ENCODE results near the gene MUC5AC.

The MUC5AC gene

DNA sequence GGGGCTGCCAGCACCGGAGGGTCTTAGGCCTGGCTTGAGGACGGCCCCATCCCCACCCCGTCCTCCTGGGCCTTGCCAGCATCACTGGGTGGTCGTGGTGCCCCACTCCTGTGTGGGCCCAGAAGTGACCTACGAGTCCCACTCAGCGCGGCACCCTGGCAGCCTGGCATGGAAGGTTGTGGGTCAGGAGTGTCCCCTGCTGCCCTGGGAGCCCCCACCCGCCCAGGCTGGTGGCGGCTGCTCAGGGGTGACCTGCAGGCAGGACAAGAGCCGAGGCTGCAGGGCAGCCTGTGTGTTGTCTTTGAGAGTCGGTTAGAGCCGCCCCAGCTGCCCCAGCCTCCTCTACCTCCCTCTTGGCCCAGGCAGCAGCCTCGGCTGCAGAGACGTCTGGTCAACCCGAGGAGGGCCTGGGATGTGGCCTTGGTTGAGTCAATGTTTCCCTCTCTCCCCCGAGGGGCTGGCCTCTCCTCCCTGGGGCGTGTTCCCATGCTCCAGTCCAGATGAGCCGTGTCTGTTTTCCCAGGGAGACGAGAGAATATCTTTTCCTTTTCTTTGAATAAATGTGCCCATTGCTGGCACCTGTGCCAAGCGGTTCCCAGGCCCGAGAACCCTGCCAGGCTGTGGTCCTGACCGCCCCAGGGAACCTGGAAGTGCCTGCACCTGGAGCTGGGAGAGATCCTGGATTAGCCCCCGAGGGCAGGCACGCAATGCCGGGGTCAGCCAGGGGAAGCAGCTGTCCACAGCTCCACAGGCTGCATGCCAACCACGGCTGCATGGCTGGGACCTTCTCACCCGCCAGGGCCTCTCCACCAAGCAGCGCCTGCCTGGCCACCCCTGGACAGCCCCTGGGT lies 35.7 kb upstream of the MUC5AC start:
- peak; percentile 1 for DNase-seq (ENCODE audit: low spot score)

DNA sequence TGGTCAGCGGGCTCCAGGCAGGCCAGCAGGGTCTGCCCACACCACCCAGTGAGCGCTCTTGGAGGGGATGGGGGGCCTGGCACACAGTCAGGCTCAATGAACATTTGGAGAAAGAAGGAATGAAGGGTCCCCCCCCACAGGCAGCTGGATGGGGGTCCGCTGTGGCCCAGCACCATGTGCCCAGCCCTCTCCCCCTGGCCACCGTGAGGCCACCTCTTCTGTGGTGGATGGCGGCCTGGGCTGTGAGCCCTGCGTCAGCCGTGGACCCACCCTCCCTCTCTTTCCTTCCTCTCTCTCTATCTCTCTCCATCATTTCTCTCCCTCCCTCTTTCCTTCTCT lies 35.1 kb upstream of the MUC5AC start:
- peak; percentile 1 for DNase-seq (ENCODE audit: low spot score)

DNA sequence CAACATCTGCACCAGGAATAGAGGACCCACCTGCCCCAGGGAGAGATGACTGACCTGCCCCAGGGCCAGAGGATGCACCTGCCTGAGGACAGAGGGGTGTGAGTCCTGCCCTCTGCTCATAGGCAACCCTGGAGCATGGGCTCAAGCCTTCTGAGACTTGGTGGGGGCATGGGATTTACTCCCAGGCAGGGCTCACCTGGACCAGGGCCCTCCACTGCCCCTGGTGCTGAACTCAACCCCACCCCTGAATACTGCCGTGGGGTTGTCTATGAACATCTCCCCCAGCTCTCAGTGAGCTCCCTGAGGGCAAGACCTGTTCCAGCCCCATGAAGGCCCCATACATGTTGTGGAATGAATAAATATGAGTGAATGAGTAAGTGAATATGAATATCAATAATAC lies 33.8 kb upstream of the MUC5AC start:
- DNase-seq (ENCODE audit: low spot score), result peak; percentile 2

DNA sequence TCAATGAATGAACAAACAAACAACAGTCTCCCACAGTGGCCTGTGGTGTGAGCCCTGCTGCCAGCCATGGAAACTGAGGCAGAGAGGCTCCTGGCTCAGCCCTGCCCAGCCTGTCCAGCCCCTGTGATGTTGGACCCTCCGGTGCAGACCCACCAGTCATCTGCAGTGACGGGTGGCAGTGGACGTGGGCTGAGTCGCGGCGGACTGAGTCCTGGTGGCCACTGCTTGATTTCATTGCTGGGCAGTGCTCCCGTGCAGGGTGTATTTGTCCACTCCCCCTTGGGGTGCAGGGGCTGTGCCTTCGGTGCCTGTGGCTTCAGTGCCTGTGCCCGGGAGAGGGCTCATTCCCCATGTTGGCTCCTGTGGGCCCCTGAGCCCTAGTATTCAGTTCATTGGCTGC lies 31.9 kb upstream of the MUC5AC start:
- DNase-seq (ENCODE audit: low spot score), result no peak

DNA sequence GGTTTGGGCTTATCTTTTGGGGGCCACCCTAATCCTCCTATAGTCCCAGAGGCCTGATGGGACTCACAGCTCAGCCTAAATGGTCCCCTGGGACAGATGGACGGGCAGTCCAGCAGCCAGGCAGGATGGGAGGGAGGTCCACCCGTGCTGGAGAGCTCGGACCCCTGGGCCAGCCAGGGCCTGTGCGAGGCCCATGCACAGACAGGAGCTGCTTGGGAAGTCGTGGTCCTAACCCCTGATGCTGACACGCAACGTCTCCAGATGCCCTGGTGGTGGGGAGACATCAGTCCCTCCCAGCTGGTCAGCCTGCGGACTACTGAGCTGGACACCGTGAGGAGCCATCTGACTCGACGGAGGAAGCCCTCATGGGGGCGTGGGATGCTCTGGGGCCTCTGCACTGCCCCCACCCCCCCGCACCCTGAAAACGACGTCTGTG lies 31.2 kb upstream of the MUC5AC start:
- DNase-seq (ENCODE audit: low spot score), result no peak

DNA sequence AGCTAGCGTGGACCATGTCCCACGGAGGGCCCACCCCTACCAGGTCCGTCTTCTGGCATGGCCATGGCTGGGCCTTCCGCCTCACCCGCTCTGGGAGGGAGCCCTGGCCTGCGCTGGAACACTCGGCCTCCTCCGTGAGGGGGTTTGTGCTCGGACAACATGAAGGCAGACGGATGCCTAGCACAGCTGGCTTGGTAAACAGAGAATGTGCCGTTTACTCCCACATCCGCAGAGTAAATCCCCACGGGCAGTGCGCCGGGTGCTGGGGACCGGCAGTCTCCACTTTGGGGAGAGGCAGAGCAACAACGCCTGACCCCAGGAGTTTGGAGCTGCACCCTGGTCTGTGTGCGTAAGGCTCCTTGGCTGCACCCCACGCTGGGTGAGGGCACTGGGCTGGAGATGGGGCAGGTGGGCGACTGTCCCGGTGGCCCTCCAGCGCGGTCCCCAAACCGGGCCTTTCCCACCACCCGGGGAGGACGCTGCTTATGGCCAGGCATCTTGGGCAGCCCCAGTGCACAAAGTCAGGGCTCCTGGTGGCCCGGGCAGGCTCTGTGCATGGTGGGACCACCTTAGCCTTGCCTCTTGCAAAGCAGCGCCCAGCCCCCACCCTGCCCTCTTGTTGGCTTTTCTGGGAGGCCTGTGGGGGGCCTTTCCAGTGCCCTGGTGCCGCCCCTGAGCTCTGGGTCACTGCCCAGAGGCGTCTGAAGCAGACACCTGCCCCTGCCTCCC lies 30.7 kb upstream of the MUC5AC start:
- no peak for DNase-seq (ENCODE audit: low spot score)

DNA sequence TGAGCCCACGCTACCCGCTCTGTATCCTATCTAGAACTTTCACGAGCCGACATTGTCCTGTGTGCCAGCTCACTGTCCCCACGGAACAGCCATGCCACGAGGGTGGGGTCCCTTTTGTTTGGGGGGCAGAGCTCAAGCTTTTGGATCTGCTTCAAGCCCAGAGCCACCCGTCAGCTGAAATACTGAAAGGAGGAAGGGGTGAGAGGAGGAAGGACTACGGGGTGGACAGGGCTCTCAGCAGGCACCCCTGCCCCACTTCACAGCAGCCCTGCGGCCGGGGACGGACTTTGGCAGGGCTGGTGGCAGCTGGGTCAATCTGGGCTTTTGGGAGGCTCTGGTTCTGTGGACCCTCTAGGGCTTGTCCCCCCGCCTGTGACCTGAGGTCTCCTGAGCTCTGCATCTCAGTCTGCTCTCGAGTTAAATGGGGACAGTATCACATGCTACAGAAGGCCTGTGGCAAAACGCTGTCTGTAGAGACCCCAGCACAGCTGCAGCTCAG lies 30.0 kb upstream of the MUC5AC start:
- no peak for DNase-seq (ENCODE audit: low spot score)

DNA sequence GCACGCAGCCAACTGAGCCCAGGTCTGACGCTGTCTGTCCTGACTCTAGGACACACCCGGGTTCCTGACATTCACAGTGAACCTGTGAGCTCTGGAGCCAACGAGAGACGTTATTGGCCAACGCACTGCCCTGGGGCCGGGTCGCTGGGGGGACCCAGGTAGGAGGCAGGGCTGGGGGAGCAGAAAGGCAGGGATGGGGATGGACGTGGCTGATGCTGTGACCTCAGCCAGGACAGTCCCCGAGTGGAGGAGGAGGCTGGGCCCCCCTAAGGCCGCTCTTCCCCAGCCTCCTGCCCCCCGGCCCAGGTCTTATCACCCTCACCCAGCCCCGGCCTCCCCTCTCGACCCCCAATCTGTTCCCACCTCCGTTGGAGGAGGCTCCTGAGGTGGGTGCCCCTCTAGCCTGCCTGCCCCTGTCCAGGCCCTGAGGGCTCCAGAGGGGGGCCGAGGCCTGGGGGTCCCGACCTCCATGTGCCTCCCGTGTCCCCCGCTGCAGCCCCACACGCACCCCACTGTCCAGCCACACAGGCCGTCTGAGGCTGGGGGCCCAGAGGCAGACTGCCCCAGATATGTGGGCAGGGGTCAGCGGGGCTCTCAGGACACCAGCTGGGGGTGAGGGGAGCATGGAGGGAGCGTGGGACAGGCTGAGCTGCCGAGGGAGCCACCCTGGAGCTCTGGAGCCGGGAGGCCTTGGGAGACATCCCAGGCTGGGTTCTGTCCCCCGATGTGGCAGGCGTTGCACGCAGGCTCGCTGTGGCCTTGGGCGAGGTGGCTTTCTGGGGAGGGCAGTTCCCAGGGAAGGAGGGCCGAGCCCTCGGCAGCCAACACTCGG lies 29.2 kb upstream of the MUC5AC start:
- DNase-seq (ENCODE audit: low spot score), result no peak

DNA sequence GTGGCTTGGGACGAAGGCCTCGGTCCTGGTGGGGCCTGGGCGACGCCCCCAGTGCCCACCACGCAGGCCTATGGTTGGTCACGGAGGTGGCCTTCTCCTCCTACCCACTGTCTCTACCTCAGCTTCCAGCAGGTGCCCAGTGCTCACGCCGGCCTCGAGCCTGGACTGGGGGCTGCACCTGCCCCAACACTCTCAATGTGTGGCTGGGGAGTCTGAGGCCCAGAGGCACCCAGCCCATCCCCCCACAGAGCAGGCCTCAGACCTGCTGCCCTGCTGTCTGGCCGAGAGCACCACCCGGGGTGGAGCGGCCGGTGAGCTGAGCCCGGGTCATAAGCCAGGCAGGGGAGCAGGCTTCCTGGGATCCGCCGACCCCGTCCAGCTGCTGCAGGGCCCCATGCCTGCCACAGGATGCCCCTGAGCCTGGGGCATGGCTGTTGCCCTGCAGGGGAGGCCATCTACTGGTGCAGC lies 28.6 kb upstream of the MUC5AC start:
- no peak for DNase-seq (ENCODE audit: low spot score)

DNA sequence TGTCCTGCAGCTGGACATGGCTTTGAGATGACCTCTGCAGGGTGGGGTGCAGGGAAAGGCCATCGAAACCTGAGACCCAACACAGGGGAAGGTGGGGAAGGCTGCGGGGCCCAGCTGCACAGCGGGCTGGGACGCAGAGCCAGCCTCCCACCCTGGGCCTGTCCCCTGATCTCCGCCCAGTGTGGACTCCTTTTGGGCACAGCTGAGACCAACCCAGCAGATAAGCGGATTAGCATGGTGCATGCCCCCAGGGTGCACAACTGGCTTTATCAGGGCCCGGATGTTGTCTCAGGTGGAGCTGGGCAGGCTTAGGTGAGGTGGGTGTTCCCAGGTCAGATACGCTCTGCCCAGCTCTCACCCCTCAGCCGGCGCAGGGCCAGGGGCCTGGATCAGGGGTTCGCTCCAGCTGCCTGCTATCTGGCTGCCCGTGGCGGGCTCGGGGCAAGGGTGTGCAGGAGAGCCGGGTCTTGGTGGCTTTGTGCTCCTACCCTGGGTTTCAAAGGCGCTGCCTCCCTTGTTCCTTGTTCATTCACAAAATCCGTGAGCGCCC lies 28.1 kb upstream of the MUC5AC start:
- DNase-seq (ENCODE audit: low spot score), result no peak

DNA sequence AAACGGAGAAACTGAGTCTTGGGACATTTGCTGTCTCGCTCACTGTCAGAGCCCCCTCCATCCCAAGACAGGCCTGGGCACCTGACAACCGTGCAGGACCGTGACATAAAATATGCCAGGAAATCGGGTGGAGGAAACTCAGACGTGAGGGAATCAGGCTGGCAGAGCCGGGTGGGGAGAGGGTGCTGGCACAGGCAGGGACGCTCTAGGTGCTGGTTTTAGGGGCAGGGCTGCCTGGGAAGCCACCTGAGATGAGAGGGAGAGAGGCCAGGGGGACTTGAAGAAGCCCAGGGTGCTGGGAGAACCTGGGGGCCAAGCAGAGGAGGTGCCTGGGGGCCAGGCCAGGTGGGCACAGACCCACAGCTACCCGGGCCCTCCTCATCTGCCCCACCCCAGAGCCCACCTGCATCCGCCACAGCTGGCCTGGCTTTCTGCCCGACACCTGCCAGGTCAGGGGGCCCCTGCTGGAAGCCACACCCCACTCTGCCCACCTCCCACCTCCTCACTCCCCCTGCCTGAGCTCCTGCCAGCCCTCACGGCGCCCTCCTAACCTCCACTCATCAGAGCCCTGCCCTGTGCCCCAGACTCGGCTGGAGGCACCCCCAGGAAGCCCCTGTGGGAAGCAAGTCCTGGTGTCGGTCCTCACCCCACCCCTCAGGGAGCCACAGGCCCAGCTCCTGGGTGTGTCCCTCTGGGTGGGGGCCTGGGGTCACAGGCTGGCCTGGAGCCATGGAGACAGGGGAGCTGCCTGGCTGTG lies 27.3 kb upstream of the MUC5AC start:
- no peak for DNase-seq (ENCODE audit: low spot score)

DNA sequence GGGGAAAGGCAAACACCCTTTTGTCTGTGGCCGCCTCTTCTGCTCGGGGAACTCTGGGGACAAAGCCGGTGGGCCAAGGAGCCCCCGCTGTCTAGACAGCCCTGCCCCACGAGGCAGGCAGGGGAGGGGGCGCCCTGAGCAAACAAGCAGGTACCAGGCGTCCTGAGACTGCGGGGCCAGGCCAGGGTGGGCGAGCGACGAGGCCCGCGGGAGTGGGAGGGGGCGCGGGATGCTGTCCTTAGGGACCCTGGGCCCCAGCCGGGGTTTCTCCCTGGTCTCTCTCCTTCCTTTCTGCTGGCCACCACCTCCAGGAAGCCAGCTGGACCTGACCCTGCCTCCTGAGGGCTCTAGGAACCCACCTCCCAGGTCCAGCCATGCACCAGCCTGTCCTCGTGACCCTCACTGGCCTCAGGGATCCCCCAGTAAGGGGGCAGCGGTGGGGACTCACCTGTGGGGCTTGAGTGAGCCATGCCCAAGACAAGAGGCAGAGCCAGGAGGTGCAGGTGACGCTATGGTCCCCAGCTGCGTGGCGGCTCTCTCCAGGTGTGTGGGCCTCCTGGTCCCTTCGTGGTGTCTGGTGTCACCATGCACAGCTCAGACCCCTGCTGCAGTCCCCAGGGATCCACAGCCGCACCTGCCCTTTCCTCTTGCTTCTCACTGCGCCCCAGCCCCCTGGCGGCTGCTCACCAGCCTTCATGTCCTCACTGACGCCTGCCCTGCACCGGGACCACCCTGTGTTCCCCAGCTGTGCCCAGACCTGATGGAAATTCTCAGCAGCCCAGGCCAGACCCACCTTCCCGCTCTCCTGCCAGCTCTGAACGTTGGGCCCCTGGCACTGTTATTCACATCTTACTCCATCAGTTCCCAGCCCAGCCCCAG lies 26.5 kb upstream of the MUC5AC start:
- DNase-seq (ENCODE audit: low spot score), result no peak

DNA sequence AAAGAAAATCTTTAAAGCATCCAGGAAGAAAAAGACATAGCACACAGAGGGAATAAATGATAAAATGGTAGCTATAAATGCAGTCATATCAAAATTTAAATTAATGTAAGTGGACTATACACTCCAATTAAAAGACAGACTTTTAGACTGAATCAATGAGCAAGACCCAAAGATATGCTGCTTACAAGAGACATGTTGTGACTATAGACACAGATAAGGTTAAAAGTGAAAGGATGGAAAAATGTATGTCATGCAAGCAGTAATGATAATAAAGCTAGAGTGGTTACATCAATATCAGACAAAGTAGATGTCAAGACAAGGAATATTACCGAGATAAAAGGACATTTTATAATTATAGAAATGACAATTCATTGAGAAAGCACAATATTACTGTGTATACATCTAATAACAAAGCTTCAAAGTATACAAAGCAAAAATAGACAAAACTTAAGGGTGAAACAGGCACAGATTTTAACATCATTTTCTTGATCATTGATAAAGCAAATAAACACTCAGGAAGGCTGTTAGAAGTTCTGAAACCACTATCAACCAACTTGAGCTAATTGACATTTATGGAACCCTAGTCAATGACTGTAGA lies 22.8 kb upstream of the MUC5AC start:
- no peak for DNase-seq (ENCODE audit: low spot score)

DNA sequence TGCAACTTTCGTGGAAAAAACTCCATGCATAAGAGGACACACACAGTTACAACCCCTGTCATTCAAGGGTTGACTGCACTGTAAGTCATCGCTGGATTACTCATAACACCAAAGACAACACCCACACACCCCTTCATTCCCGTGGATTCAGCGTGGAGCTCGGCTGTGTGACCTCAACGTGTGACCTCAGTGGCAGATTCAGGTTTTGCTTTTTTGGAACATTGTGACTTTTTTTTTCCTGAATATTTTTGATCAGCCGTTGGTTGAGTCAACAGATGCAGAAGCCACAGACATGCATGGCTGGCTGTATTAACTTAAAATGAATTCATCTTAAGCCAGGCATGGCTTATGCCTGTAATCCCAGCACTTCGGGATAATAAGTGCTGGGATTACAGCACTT lies 19.7 kb upstream of the MUC5AC start:
- DNase-seq (ENCODE audit: low spot score), result no peak

DNA sequence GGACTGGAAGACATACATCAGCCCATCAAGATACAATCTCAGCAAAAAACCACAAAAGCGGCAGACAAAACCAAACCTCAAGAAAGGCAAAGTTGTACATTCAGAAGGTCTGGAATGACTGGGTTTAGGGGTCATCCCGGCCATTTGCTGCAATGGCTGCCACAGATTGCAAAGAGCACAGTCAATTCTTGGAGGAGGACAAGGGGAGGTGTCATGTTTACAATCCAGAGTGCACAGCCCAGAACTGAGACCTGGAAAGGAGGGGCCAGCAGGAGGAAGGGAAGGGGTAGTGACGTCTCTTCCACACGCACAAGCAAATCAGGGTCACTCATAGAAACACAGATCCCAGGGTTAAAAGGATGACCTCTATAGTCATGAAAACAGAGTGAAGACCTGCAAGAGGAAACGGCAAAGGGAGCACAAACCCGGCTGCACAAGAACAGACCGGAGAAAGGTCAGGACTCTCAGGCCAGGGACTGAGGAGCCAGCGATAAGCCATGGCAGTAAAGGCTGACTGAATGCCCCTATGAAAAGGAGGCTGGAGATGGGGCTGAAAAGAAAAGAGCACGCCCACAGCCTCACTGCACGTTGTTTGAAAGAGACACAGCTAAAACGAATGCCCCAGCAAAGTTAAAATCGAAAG lies 18.2 kb upstream of the MUC5AC start:
- no peak for DNase-seq (ENCODE audit: low spot score)

DNA sequence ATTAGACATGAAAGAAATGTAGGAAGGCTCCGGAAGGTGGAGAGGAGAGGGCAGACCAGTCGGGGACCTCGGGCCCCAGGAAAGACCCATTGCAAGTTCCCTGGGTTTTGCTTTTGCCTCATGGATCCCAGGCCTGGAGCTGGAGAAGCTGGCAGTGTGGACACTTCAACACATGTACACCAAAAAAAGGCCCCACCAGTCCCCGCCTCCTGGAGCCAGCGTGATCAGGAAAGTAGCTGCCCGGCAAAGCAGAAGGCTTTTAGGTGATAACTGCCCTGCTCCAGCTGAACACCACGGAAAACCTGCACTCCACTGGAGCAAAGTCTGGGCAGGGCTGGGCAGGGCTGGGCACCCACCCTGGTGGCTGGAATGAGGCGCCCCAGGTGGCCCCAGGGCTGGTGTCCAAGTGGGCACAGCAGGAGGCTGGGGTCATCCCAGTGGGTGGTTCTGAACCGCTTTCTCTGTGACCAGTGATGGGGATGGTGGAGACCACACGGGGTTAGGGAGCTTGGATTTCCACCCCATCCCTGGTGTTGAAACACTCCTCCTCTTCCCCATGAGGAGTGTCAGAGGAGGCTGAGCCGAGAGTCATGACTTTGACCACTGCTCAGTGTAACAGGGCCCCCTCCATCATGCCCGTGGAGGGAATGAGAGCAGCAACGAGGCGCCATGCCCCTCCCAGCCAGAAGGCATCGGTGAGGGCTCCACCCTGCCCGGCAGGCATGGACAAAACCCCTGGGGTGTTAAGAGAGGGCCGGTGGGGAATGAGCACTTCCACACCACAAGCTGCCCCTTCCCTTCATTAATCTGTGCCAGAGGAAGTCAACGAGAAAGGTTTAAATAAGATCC lies 16.9 kb upstream of the MUC5AC start:
- DNase-seq (ENCODE audit: low spot score), result no peak

DNA sequence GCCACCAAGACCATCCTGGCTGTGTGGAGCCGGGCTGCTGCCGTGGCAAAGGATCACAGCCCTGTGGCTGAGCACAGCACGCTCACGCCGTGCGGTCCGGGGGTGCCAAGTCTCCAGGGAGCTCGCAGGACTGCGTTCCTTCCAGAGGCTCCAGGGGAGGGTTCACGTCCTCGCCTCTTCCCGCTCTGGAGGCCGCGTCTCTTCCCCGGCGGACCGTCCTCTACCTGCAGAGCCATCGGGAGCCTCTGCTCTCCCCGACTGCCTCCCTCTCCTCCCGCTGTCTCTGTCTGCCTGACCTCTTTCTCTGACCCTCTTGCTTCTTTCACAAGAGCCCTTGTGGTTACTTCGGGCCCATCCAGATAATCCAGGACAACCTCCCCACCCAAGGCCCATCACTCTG lies 11.4 kb upstream of the MUC5AC start:
- DNase-seq (ENCODE audit: low spot score), result no peak

DNA sequence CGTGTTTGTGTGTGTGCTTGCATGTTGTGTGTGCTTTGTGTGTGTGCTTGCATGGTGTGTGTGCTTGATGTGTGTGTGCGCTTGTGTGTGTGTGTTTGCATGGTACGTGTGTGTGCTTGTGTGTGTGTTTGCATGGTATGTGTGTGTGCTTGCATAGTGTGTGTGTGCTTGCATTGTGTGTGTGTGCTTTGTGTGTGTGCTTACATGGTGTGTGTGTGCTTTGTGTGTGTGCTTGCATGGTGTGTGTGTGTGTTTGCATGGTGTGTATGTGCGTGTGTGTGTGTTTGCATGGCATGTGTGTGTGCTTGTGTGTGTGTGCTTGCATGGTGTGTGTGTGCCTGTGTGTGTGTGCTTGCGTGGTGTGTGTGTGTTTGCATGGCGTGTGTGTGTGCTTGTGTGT lies 10.0 kb upstream of the MUC5AC start:
- DNase-seq (ENCODE audit: low spot score), result no peak
